RWPE1 (cell line): ENCODE results near the gene FILIP1L.
A peak's percentile ranks its signal among the peaks of the same experiment; 100 is the strongest.

Source experiments
- CTCF ChIA-PET: fragments of 350-600 bp; sonication (Branson Sonifier 250); formaldehyde crosslinking; extraction: SDS; loops from one replicate; lab custom pipeline; 2021; lab: Yijun Ruan, JAX
- POLR2A ChIA-PET: fragments of 400-600 bp; formaldehyde crosslinking; extraction: SDS; loops from one replicate; lab custom pipeline; 2020; ENCODE audit warnings: antibody characterized with exemption; ENCODE audit not compliant: low non-redundant PET; lab: Yijun Ruan, JAX
- DNase-seq: peaks from one replicate; pipeline ENCODE4 v3.0.0; 2012; ENCODE audit warnings: low spot score
- H3K27ac ChIP-seq: fragments of 450-650 bp; 2 replicates; pipeline ENCODE4 v1.5.1; 2017
- CTCF ChIP-seq: fragments of 450-650 bp; conservative IDR thresholded peaks from 2 replicates; pipeline ENCODE4 v1.5.1; 2017; ENCODE audit warnings: low read depth, mild to moderate bottlenecking

The FILIP1L gene

GRCh38 chr3:100122321-100122720 is 8.0 kb upstream of the FILIP1L start:
- no peak for DNase-seq
- H3K27ac ChIP-seq, result no peak overlapping the region
- no peak for TF ChIP-seq CTCF
- POLR2A ChIA-PET, result no interaction called here
- CTCF ChIA-PET, result interaction anchor here (0.6 kb wide), 1 partner anchor 276 kb away, joined by 3 read pairs; no protein-coding TSS in a partner anchor

- ChIA-PET POLR2A (no interaction called here), CTCF (no interaction called here)
- no peak for DNase-seq
- TF ChIP-seq CTCF, result no peak
- H3K27ac ChIP-seq, result no peak overlapping the region
Measured at GRCh38 chr3:100120693-100121092, 6.4 kb upstream of the FILIP1L start.

- TF ChIP-seq CTCF, result no peak
- ChIA-PET POLR2A (no interaction called here), CTCF (no interaction called here)
- no peak overlapping the region for H3K27ac ChIP-seq
- DNase-seq, result no peak
Measured at GRCh38 chr3:100120012-100120411, 5.7 kb upstream of the FILIP1L start.

GRCh38 chr3:100117093-100117492 is 2.8 kb upstream of the FILIP1L start:
- CTCF ChIA-PET, result no interaction called here
- no peak for DNase-seq
- POLR2A ChIA-PET, result no interaction called here
- no peak for TF ChIP-seq CTCF
- H3K27ac ChIP-seq, result no peak overlapping the region

- DNase-seq, result peak; percentile 19
- ChIA-PET POLR2A (no interaction called here), CTCF (no interaction called here)
- no peak overlapping the region for H3K27ac ChIP-seq
- no peak for TF ChIP-seq CTCF
Measured at GRCh38 chr3:100113723-100114412, 433 bp downstream of the FILIP1L start.

- POLR2A ChIA-PET, result no interaction called here
- TF ChIP-seq CTCF, result no peak
- no peak for DNase-seq
- CTCF ChIA-PET, result interaction anchor here (0.6 kb wide), 1 partner anchor 14 kb away, joined by 3 read pairs; no protein-coding TSS in a partner anchor
- H3K27ac ChIP-seq, result no peak overlapping the region
Measured at GRCh38 chr3:100111728-100112127, 2.6 kb downstream of the FILIP1L start.
